PC-3 (cell line): ENCODE data around the gene GINS1.
"Not testable (repeated sequence)": the region's sequence is repeated elsewhere in the genome, so short reads cannot be mapped to it uniquely, and the experiment has no call there.

ENCODE experiments used
- EZH2 ChIP-seq: fragments of 300-600 bp; sonication (generic); IDR thresholded peaks from one replicate; pipeline ENCODE4 v1.6.1; 2017; ENCODE audit warnings: antibody characterized with exemption, mild to moderate bottlenecking, low read length; ENCODE audit not compliant: unreplicated experiment
- TF ChIP-seq, protein P1 (sequence below): fragments of 300-600 bp; sonication (generic); conservative IDR thresholded peaks from 2 replicates; pipeline ENCODE4 v1.5.1; 2017; ENCODE audit warnings: antibody characterized with exemption, low read depth, mild to moderate bottlenecking, low read length

DNA sequence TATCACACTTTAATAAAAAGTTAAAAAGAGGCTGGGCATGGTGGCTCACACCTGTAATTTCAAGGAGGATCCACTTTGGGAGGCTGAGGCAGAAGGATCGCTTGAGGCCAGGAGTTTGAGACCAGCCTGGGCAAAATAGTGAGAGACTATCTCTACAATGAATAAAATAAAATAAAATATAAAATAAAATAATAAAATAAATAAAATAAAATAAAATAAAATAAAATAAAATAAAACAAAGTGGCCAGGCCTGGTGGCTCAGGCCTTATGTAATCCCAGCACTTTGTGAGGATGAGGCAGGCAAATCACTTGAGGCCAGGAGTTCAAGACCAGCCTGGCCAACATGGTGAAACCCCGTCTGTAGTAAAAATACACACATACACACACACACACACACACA, 65.8 kb downstream of the GINS1 start:
- TF ChIP-seq, protein P1, sequence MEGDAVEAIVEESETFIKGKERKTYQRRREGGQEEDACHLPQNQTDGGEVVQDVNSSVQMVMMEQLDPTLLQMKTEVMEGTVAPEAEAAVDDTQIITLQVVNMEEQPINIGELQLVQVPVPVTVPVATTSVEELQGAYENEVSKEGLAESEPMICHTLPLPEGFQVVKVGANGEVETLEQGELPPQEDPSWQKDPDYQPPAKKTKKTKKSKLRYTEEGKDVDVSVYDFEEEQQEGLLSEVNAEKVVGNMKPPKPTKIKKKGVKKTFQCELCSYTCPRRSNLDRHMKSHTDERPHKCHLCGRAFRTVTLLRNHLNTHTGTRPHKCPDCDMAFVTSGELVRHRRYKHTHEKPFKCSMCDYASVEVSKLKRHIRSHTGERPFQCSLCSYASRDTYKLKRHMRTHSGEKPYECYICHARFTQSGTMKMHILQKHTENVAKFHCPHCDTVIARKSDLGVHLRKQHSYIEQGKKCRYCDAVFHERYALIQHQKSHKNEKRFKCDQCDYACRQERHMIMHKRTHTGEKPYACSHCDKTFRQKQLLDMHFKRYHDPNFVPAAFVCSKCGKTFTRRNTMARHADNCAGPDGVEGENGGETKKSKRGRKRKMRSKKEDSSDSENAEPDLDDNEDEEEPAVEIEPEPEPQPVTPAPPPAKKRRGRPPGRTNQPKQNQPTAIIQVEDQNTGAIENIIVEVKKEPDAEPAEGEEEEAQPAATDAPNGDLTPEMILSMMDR, result not testable (repeated sequence)
- not testable (repeated sequence) for TF ChIP-seq EZH2
